Lung (tissue), 12 donors: ENCODE data around the gene TXNRD2. TPM values are rescaled to one million over a fixed set of nuclear protein-coding genes. Genes with fewer than 3 reads are reported as not detected.
"Not testable (repeated sequence)": the region's sequence is repeated elsewhere in the genome, so short reads cannot be mapped to it uniquely, and the experiment has no call there.

Source experiments
- ATAC-seq: fragments of 200-7000 bp; cut with Tn5 transposase; one replicate; pipeline ENCODE4 v1.9.1; 2020; ENCODE audit warnings: moderate number of reproducible peaks; ENCODE audit not compliant: insufficient read depth, low FRiP score
- DNase-seq, 3 donors: peaks; one replicate each; pipeline ENCODE4 v3.0.0-alpha.2; 2013 to 2017
- H3K27ac ChIP-seq, 2 donors: one replicate each; pipeline ENCODE4 v1.5.1; 2013; ENCODE audit warnings: mild to moderate bottlenecking in 2 of 2, moderate library complexity in 2 of 2, control low read depth in 1 of 2, inconsistent platforms in 1 of 2, low read depth in 1 of 2, low read length in 1 of 2
- H3K27me3 ChIP-seq, 3 donors: one replicate each; pipeline ENCODE4 v1.5.1; 2013; ENCODE audit warnings: low read length in 2 of 3; ENCODE audit not compliant: control insufficient read depth in 3 of 3, insufficient read depth in 3 of 3
- H3K36me3 ChIP-seq, 4 donors: one replicate each; pipeline ENCODE4 v1.5.1; 2013; ENCODE audit warnings: low read length in 4 of 4, mild to moderate bottlenecking in 1 of 4, moderate library complexity in 1 of 4; ENCODE audit not compliant: control insufficient read depth in 4 of 4, insufficient read depth in 4 of 4
- H3K4me1 ChIP-seq, 5 donors: one replicate each; pipeline ENCODE4 v1.5.1; 2013; ENCODE audit warnings: low read length in 5 of 5, mild to moderate bottlenecking in 2 of 5, moderate library complexity in 1 of 5; ENCODE audit not compliant: control insufficient read depth in 5 of 5, insufficient read depth in 5 of 5
- H3K4me3 ChIP-seq: one replicate; pipeline ENCODE4 v1.5.1; 2013; ENCODE audit warnings: mild to moderate bottlenecking, control low read depth, moderate library complexity
- H3K9ac ChIP-seq, 2 donors: one replicate each; pipeline ENCODE4 v1.5.1; 2013; ENCODE audit warnings: low read length in 2 of 2, control low read depth in 1 of 2; ENCODE audit not compliant: insufficient read depth in 1 of 2
- H3K9me3 ChIP-seq, 4 donors: one replicate each; pipeline ENCODE4 v1.5.1; 2013; ENCODE audit warnings: low read length in 3 of 4, mild to moderate bottlenecking in 1 of 4, moderate library complexity in 1 of 4; ENCODE audit not compliant: control insufficient read depth in 4 of 4, insufficient read depth in 3 of 4
- whole genome bisulfite sequencing, 2 donors: extraction: QIAGEN DNeasy Blood & Tissue Kit; methylation state at CpG; one replicate each; pipeline ENCODE4 v1.1.7; 2013; 5-methylcytosine and 5-hydroxymethylcytosine counted together
- polyA plus RNA-seq, 2 donors: library from polyadenylated mRNA; stranded (reverse); fragments of 200-250 nt; gene quantifications; one replicate each; pipeline ENCODE4 v1.2.1, GENCODE V29; 2013
- total RNA-seq, 2 donors: library from RNA; depleted of rRNA in 1 of 2; stranded (reverse); fragments of >200 nt in 1 of 2; gene quantifications; one replicate each; pipeline ENCODE4 v1.2.1, GENCODE V29; 2014 to 2021
- TF ChIP-seq, protein P1 (sequence below): IDR thresholded peaks from 2 replicates; pipeline ENCODE4 v1.5.1; 2012; ENCODE audit warnings: mild to moderate bottlenecking; ENCODE audit errors: control extremely low read depth, extremely low read depth
- donor health status: control.
- donor health status: control.
- donor health status: Bipolar disorder and iron deficiency.
- donor health status: healthy.
- donor health status: DM: yes; HTN: yes; CAD: no.

The TXNRD2 gene
- total and polyA plus RNA-seq, 4 donors, result 20.3 to 59.2 (median 32.2) TPM

DNA sequence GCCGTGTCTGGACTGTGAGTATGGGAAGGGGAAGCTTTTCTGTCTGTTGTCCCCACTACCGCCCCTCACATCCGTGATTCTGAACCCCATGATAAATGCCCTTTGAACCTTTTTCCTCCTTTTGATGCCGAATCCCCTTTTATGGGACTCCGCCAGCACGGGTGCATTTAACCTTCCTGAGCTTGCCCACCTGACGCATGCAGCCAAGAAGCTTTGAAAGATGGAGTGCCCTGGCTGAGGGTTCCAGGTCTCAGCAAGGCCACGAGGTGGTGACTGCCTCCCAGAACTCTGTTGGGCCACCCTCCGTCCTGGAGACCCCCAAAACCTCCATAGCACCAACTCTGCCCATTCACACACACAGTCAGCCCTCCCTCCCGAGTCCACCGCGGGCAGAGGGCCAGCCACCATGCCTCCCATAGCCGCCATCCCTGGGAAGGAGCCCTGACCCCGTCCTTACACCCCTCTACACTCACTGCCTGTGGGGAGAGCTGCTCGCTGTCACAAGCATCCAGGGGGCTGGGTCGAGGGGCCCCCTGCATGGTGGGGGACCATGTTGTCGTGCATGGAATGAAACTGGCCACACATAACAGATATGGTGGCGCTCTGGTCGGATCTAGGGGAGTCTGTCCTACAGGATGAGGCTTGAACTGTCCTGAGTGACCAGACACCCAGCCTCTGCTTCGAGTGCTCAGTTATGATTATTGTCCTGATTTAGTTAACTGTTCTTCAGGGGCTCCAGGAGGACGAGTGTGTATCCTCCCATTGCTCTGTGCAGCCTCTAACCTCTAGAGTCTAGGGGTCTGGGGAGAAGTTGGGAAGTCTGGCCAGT lies 868 bp downstream of the TXNRD2 start:
- H3K27me3 ChIP-seq, result no peaks in the 10 kb centered on the region
- TF ChIP-seq, protein P1, sequence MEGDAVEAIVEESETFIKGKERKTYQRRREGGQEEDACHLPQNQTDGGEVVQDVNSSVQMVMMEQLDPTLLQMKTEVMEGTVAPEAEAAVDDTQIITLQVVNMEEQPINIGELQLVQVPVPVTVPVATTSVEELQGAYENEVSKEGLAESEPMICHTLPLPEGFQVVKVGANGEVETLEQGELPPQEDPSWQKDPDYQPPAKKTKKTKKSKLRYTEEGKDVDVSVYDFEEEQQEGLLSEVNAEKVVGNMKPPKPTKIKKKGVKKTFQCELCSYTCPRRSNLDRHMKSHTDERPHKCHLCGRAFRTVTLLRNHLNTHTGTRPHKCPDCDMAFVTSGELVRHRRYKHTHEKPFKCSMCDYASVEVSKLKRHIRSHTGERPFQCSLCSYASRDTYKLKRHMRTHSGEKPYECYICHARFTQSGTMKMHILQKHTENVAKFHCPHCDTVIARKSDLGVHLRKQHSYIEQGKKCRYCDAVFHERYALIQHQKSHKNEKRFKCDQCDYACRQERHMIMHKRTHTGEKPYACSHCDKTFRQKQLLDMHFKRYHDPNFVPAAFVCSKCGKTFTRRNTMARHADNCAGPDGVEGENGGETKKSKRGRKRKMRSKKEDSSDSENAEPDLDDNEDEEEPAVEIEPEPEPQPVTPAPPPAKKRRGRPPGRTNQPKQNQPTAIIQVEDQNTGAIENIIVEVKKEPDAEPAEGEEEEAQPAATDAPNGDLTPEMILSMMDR, result no peak
- H3K4me1 ChIP-seq, result peaks cover 7 to 26% (median 9%) of the 10 kb centered on the region in 5 donors
- H3K4me3 ChIP-seq, result peak overlapping the region; percentile 72
- peak overlapping the region in 1 of 2 donors; percentile 81 for H3K9ac ChIP-seq
- no peak for ATAC-seq
- H3K36me3 ChIP-seq, result no peaks in the 10 kb centered on the region
- DNase-seq, result no peak
- peaks cover 0 to 5% (median 0%) of the 10 kb centered on the region in 4 donors for H3K9me3 ChIP-seq
- 73% methylated on average over 21 of the region's 21 CpGs for WGBS, 2 donors
- peak overlapping the region; percentile 89 to 91 for H3K27ac ChIP-seq

DNA sequence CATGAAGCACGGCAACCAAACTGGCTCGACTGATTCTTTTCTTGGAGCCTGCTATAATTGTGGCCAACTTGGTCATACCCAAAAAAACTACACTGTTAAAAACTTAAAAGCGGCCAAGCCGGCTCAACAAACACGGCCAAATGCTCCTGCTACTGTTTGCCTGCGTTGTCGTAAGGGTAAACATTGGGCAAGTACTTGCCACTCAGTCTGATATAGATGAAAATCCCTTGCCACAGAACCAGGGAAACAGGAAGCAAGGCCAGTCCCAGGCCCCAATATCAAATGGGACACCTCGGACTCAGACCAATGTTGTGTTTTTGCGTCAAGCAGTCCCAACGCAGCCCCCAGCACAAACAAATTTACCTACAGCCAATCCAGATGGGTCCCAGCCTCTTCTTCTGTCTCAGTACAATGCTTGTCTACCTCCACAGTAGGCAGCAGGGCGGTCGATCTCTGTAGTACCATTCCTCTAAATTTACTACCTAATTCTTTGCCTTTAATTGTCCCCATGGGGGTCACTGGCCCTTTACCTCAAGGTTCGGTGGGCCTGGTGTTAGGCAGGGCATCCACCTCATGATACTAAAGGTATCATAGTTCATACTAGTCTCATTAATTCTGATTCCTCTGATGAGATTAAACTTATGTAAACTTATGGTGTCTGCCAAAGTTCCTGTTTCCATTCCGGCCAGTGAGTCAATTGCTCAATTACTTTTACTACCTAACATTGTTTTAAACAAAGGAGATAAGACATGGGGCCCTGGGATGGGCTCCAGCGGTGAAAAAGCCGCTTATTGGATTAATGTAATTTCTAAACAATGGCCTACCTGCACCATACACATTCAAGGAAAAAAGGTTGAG lies 3.8 kb downstream of the TXNRD2 start:
- TF ChIP-seq, protein P1, result no peak
- peaks cover 0 to 5% (median 0%) of the 10 kb centered on the region in 4 donors for H3K9me3 ChIP-seq
- WGBS, 2 donors, result 63 to 70% methylated on average over 16 of the region's 16 CpGs
- no peaks in the 10 kb centered on the region for H3K27me3 ChIP-seq
- ATAC-seq (no peak), DNase-seq (no peak)
- no peaks in the 10 kb centered on the region for H3K36me3 ChIP-seq
- H3K27ac ChIP-seq, result peak overlapping the region in 1 of 2 donors; percentile 80
- H3K4me3 ChIP-seq, result no peak overlapping the region
- no peak overlapping the region for H3K9ac ChIP-seq
- H3K4me1 ChIP-seq, result peaks cover under 1 to 17% (median 3%) of the 10 kb centered on the region in 5 donors

DNA sequence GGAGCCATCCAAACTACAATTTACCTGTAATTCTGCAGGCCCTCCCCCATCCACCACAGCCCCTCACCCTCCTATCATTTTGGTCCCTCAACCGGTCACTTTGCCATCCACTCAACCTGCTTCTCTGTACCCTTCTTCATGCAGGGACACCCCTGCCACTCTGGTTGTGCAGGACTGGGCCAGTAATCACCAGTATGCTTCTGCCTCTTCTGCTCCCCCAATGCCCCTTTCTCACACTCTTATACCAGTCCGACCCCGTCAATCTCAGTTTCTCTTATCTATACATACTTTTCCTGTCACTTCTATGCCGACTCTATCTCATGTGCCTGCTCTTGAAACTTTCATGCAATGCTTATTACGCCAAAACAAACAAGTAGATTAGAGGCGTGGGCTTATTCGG lies 5.1 kb downstream of the TXNRD2 start:
- H3K27ac ChIP-seq, result peak overlapping the region in 1 of 2 donors; percentile 17
- peaks cover 0 to 5% (median 0%) of the 10 kb centered on the region in 4 donors for H3K9me3 ChIP-seq
- no peak for DNase-seq
- no peaks in the 10 kb centered on the region for H3K36me3 ChIP-seq
- peaks cover 0 to 10% (median 3%) of the 10 kb centered on the region in 5 donors for H3K4me1 ChIP-seq
- H3K9ac ChIP-seq, result no peak overlapping the region
- WGBS, 2 donors, result 76 to 92% methylated on average over 7 of the region's 7 CpGs
- H3K4me3 ChIP-seq, result no peak overlapping the region
- ATAC-seq, result no peak
- H3K27me3 ChIP-seq, result no peaks in the 10 kb centered on the region
- TF ChIP-seq, protein P1, result no peak

DNA sequence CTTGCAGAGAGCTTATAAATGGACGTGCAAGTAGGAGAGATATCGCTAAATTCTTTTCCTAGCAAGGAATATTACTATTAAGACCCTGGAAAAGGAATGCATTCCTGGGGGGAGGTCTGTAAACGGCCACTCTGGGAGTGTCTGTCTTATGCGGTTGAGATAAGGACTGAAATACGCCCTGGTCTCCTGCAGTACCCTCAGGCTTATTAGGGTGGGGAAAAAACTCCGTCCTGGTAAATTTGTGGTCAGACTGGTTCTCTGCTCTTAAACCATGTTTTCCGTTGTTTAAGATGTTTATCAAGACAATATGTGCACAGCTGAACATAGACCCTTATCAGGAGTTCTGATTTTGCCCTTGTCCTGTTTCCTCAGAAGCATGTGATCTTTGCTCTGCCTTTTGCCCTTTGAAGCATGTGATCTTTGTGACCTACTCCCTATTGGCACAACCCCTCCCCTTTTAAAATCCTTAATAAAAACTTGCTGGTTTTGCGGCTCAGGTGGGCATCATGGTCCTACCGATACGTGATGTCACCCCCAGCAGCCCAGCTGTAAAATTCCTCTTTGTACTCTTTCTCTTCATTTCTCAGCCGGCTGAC lies 6.4 kb downstream of the TXNRD2 start:
- not testable (repeated sequence) for ATAC-seq, H3K9me3 ChIP-seq, H3K4me1 ChIP-seq

More for the DNA sequence above, 6.4 kb downstream of the TXNRD2 start:
- WGBS, 2 donors, result 77 to 93% methylated on average over 11 of the region's 11 CpGs
- not testable (repeated sequence) for DNase-seq, H3K9ac ChIP-seq, H3K27ac ChIP-seq, H3K4me3 ChIP-seq, H3K27me3 ChIP-seq, H3K36me3 ChIP-seq
